Lung microvascular endothelial cell (primary cell): ENCODE measurements around the gene ADK. TPM values are rescaled to one million over a fixed set of nuclear protein-coding genes. Genes with fewer than 3 reads are reported as not detected.
"Not testable (repeated sequence)": the region's sequence is repeated elsewhere in the genome, so short reads cannot be mapped to it uniquely, and the experiment has no call there.

ENCODE experiments used
- DNase-seq, 2 donors: peaks; one replicate each; pipeline versions ENCODE4 v3.0.0 to v3.0.0-alpha.2; 2010; ENCODE audit warnings: low read depth in 2 of 2
- total RNA-seq: library from RNA; depleted of rRNA; stranded (reverse); fragments of >200 nt; gene quantifications from 2 replicates; pipeline ENCODE4 v1.2.1, GENCODE V29; 2014

Gene ADK
- total RNA-seq, 1 donor from 2014 or later, result 6.2 TPM

GRCh38 chr10:74145133-74145532, 5.9 kb upstream of the ADK start:
- DNase-seq, result peak in 1 of 2 donors; percentile 77

- not testable (repeated sequence) for DNase-seq
These were observed 4.0 kb upstream of the ADK start for GRCh38 chr10:74146980-74147379.

- DNase-seq, result no peak
These were observed 624 bp upstream of the ADK start, which contains the start of gene AP3M1 for GRCh38 chr10:74150204-74150989. Gene AP3M1, minus strand, starts transcription at chr10:74150828. Its CDS starts 12,449 bp downstream, at chr10:74138379.

GRCh38 chr10:74151879-74152722, 1.1 kb downstream of the ADK start:
- peak in 1 of 2 donors; percentile 8 for DNase-seq

- DNase-seq, result no peak
These were observed 2.1 kb downstream of the ADK start for GRCh38 chr10:74153123-74153522.

GRCh38 chr10:74153676-74154075, 2.7 kb downstream of the ADK start:
- DNase-seq, result no peak

GRCh38 chr10:74156919-74157289, 5.9 kb downstream of the ADK start:
- no peak for DNase-seq

GRCh38 chr10:74160013-74160412, 9.0 kb downstream of the ADK start:
- DNase-seq, result no peak

GRCh38 chr10:74163319-74164068, 12.5 kb downstream of the ADK start:
- DNase-seq, result no peak

GRCh38 chr10:74164716-74165529, 13.9 kb downstream of the ADK start:
- no peak for DNase-seq

GRCh38 chr10:74165530-74165901, 14.5 kb downstream of the ADK start:
- peak in 1 of 2 donors; percentile 64 for DNase-seq

GRCh38 chr10:74167443-74167842, 16.4 kb downstream of the ADK start:
- DNase-seq, result no peak

GRCh38 chr10:74171625-74172024, 20.6 kb downstream of the ADK start:
- DNase-seq, result no peak

- no peak for DNase-seq
These were observed 23.5 kb downstream of the ADK start for GRCh38 chr10:74174521-74174920.

GRCh38 chr10:74175510-74176379, 24.7 kb downstream of the ADK start:
- no peak for DNase-seq

GRCh38 chr10:74176380-74177139, 25.5 kb downstream of the ADK start:
- peak; percentile 95 for DNase-seq

- peak; percentile 48 for DNase-seq
These were observed 26.2 kb downstream of the ADK start for GRCh38 chr10:74177140-74177677.

GRCh38 chr10:74178042-74178791, 27.2 kb downstream of the ADK start:
- DNase-seq, result no peak
